KG1 (cell line): ENCODE data around the gene OPCML.
A peak's percentile ranks its signal among the peaks of the same experiment; 100 is the strongest.

ENCODE experiments used
- DNase-seq: peaks from one replicate; lab custom pipeline; 2025; lab: John Stamatoyannopoulos, UW

OPCML gene

DNA sequence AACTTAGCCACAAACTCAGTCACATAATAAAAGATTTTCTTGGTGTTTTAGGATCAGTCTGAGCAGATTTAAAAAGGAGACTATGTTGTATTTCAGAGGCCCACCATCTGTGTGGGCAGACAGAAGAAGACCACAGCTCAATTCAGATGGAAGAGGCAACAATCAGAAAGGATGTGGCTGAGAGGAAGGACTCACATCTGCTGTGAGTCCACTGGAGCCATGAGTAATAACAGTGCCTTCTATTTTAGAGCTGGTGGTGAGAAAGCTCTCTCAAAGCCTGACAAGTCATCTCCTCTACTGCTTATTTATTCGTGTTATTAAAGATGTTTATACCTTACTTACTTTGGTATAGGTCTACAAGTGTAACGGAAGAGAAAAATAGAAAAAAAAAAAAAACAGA is 357.2 kb downstream of the OPCML start:
- DNase-seq: no peak

DNA sequence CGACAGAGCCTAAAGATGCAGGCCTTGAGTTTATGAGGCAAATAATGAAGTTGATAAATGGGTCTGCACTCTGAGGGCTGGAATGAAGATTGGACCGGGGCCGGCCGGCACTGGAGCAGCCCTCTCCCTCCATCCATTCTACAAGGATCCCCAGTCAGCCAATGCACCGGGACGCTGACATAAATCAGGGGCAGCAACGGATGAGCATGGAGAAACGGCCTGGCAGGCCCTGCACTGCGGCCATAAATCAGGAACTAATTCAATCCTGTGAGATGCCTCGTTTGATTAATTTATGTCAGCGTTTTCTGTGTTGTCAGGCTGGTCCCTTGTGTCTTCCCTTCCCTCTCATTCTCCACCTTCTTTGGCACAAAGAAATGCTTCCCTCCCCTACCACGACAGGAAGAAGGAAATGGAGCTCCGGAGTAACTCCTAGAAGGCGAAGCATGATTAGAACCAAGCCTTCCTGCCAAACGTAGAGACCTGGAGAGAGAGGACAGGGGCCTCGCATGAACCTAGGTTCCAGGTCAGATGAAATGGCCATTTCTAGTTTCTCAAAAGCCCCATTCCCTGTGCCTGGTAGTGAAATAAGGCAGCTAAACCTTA is 358.4 kb downstream of the OPCML start:
- no peak for DNase-seq

DNA sequence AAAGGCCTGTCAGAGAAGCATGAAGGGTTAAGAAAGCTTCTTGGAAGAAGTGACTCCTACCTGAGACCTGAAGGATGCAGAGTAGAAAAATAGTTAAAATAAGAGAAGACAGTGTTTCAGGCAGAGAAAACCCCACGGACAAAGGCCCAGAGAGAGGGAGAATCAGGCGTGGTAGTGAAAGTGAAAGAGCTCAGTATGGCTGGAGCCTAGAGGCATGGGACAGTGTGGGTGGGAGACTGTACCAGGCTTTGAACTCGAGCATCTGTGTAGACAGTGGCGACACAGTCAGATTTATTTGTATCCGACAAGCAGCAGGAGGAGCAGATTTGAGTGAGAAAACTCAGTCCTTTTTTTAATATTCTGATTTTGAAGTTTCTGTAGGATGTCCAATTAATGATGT is 360.0 kb downstream of the OPCML start:
- DNase-seq: no peak

DNA sequence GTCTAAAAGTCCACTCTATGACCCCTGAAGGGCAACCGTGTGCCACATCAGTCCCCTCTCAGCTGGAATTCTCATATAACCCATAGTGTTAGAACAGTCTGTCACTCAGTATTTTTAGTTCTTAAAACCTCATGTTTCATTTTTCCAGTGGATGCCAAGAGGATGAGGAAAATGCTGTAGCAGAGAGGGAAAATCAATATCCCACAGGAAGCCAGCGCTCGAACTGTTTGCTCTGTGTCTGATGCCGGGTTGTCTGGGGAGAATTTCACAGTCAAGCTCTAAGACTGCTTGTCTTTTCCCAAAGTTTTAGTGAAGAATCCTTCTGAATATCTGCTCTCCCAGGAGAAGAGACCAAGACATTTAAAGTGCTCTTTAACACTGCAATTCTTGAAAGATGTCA is 360.9 kb downstream of the OPCML start:
- no peak for DNase-seq

DNA sequence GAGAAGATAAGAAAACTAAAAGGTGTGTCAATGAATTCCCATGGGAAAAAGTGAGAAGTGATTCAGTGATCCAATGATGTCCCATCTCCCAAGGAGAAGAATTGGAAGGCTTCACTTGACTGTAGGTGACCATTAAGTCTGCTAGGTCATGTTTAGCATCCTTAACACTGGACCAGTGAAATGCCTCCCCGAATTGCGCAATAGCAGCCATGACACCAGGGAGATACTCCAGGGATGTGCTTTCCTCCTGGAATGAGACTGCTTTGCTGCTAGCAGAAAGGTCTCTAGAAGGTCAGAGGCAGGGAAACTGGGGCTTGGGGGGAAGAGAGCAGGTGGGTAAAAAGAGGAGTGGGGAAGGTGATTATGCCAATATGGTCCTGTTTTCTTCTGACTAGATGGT is 364.3 kb downstream of the OPCML start:
- no peak for DNase-seq

DNA sequence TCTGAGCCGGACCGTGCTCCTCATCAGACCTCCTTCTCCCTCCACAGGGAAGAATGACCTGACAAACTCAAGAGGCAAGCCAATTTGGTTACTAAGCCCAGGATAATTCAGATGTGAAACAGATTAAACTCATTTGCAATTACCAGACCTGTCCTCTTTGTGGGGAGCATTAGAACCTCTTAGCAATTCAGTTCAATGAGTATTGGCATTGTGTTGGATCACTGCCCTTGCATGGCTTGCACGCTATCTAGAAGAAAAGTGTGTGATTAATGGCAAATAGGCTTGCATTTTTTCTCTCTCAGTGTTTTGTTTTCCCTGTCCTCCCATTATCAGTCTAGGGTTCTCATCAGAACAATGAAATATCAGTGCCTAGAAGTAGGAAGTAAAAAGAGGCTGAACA is 365.6 kb downstream of the OPCML start:
- no peak for DNase-seq

DNA sequence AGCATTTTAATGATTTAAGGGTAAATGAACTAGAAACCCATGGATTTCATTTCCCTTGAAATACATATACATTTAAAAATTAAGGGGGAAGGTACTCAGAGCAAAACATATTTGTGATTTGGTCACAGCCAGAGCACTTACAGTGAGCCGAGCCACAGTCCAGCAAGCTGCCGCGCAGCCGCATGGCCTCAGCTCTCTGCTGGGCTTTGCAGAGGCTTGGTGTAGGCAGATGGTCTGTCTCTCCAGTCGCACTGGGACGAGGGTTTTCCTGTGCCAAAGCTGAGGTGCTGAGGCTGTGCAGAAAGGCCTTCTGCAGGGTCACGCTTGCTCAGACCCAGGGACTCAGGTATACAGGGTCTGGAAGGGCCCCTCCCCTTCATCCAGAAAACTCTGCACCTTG is 367.3 kb downstream of the OPCML start:
- DNase-seq: no peak

DNA sequence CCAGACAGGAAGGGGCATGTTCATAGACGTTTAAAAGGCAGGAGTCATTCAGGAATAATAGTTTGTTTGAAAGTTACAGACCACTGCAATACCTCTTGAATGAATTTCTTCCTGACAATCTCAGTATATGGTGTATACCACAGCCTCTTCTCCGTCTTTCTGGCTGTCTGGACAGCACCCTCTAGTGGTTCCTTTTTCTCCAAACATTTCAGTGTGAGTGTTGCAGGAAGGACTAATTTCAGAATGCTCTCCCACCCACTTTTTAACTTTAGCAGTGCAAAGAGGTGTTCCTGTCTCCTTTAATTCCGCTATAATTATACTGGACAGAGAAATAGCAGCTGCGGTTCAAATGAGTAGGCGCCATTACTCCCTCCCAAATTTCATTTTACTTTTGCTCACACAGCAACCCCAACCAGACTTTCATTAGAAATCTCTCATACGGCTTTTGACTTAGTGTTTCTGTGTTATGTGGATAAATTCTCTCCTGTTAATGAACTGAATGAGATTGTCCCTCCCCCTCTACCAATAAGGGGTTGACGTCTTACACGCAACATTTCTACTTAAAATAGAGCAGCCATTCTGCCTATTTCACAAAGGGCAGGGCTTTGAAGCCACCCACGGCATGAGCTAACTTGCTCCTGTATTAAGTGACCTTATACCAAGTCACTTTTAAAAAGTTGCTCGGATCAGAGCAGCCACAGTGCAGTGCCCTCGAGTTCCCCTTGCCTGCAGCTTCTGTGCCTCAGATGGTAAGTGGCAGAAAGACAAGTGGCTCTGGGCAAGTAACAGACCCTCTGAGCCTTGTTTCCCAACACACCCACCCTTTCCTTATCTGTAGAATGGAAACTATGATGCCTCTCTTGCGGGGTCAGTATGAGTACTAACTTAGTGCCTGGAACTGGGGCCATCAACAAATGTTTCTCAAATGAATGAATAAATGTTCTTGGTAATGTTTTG is 368.6 kb downstream of the OPCML start:
- DNase-seq: peak; percentile 48

DNA sequence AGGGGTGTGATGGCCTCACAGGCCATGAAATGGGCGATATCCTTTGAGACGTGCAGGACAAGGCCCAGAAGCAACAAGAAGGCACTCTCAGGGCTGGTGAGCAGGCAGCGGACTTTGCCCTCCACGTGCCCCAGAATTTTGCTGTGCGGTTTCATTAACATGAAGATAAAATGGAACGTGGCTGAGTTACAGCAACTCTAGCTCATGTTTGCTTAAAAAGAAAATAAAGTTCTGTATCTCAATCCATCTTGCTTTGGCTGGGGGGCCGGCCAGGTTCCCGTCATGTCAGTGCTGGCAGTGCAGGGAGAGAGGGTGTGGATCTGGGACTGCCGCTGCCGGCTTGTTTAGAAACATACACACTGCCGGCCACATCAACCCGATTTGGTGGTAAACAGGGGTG is 370.1 kb downstream of the OPCML start:
- DNase-seq: no peak

DNA sequence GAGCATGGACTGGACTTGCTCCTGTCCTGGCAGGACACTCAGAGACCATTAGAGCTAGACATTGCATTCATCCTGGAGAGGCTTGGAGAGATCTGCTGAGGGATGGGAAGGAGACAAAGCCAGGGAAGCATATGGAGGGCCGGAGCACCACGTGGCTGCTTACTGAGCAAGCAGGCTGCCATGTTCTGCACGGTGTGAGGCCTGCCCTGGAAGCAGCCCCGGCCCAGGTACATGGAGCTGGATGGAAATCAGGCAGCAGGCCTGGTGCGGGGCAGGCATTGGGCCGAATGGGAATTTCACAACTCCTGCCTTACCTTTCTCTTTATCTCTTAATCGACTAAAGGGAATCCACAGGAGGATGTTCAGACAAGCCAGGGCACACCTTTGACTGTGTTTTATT is 371.5 kb downstream of the OPCML start:
- DNase-seq: no peak

DNA sequence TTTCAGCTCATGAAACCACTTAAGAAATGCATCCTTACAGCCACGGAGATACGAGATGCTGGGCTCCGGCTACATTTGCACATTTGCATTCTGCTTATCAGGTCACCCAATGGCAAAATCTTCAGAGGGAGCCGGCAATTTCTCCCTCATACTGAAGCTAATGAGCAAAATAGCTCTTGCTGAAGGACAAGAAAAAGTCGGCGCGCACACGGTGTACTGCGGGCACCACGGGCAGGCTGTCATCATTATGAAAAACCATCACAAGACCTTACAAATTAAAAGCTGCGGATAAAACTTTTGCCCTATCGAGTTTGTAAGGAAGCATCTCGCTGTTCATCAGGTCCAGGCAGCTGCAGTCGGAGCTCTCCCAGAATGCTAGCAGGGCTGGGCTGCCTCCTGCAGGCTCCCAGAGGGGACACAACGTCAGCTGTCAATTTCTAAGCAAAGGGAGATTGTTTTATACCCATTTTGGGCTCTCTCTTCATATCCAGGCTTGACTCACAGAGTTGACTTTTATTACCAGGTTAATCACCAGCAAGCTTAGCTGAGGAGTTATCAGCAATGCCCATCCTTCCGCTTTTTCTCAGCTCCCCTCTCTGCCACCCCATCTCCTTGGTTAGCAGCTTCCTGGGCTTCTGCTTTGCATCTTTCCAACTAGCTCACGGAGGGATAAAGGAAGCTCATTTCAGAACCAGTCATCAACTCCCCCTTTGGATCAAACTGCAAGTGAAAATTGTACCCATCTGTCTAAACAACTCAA is 375.1 kb downstream of the OPCML start:
- no peak for DNase-seq

DNA sequence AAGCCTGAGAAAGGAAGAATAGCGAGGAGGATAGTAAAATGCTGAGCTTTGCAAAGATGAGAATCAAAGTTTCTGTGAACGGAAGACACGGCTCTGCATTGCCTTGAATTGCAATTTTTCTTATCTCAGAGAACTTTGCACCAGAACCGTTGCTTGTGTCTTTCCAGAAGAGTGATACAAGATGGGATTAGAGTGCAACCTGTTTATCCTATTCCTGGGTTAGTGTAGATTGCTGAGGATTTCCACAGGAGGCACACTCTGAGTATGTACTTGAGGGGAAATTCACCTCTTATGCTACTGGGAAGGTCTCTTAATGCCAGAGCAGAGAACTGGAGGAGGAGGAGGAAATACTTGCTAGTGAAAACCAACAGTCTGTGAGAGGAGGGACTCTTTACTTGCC is 377.5 kb downstream of the OPCML start:
- no peak for DNase-seq

DNA sequence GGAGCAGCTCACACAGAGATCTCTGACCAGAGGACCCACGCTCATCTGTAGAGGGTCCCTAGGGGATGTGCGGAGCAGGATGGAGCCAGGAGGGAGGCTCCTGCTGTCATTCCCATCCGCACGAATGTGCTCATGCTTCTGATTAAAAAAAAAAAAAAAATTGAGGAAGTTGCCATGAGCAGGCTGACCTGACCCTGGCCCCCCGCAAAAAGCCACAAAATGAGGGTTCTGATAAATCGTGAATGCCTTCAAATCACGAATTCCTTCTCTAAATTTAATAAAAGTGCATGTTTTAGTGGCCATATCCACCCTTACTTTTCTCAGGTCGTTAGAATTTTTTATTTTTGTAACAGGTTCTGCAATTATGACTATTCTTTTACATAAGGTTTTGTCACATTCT is 378.2 kb downstream of the OPCML start:
- no peak for DNase-seq

DNA sequence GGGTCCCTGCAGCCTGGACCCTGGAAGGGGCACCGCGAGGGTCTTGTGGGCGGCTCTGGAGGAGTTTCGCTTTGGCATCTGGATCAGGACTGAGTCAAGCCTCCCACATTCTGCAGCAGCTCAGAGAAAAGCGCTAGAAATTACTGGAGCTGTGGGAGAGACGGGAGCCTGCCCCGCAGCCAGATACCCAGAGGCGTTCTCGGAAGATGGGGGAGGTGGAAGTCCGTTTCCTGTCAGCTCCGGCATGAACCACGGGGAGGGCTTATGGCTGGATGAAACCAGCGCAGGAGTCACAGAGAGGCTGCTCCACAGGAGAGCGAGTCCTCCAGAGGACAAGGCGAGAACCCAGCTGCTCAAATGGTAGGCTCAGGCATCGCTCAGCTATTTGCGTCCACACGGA is 379.3 kb downstream of the OPCML start:
- no peak for DNase-seq

DNA sequence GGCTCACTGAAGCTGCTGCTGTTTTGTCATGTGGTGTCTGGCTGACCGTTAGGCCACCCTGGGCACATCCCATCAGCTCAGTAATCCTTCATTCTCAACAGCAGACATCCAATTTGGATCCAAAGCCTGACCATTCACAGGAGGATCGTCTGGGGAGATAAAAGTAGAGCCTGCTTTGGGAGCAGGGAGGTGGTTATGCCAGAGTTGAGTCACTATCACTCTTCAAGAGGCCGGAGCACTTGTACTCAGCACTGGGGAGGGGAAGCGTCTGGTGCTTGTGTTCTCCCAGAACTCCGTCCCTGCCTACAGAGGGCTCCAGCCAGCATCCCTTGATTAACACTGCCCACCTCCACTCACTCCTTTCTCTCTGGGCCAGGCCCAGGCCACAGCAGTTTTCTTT is 382.6 kb downstream of the OPCML start:
- DNase-seq: no peak

DNA sequence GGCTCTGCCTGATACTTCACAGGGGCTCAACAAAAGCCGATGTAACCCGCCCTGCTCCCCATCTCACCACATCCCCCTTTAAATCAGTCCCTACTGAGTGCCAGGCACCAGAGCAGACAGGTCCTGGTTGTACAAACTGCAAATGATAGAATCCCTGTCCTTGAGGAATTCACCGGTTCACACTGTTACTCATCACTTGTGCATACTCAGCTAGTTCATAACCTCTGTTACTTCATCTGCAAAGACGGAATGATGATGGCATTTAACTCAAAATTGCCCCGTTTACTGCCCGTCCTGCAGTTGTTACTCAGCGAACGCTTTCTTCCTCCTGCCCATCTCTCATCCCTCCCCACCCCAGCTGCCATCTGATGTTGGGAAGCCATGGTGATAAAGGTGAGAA is 384.7 kb downstream of the OPCML start:
- no peak for DNase-seq

DNA sequence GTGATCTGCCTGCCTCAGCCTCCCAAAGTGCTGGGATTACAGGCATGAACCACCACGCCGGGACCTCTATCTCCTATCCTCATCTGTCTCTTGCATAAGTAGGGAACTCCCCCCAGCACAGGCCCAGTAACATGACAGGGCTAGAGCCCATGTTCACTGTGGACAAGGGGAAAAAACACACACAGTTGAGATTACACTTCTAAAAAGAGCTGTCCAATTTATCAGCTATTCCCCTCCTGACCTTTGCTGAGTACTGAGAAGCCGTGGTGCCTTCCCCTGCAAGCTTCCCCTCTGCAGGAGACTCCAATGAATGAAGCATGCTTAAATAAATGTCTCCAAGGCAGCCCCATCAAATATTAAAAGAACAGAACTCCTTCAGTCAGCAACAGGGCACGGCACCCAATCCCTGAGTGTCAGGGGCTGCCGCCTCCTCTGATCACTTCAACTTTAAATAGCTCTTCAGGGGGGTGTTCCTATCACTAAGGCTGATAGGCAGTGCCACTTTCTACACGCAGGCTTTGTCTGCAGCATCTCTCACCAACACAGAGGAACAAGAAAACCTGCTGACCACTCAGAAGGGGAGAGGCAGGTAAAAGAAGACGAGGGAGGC is 385.5 kb downstream of the OPCML start:
- no peak for DNase-seq

DNA sequence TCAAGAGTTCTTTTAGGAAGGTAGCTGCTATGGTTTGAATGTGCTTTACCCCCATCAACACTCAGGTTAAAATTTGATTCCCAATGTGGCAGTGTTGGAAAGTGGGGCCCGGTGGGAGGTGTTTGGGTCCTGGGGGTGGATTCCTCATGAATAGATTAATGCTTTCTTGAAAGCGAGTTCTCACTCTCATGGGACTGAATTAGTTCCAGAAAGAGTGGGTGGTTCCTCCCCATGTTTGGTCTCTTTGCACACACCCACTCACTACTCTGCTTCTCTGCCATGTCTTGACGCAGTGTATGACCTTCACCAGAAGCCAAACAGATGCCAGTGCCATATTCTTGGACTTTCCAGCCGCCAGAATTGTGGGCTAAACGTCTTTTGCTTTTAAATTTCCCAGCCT is 394.4 kb downstream of the OPCML start:
- no peak for DNase-seq

DNA sequence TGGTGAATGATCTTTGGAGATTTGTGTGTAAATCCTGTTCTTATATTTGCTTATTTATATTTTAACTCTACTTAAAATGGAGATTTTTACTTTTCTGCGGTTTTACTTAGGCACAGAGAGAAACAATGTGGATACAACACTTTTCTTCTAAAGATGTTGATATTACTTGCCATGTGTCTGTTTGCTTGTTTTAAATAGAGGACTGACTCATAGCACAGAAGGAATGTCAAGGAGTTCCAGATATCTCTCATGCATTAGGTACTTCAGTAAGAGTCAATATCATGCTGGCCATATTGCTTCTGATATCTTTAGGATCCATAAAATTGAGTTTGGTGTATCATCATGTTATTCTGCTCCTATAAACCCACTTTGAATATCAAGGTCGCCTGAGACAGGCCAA is 395.0 kb downstream of the OPCML start:
- no peak for DNase-seq

DNA sequence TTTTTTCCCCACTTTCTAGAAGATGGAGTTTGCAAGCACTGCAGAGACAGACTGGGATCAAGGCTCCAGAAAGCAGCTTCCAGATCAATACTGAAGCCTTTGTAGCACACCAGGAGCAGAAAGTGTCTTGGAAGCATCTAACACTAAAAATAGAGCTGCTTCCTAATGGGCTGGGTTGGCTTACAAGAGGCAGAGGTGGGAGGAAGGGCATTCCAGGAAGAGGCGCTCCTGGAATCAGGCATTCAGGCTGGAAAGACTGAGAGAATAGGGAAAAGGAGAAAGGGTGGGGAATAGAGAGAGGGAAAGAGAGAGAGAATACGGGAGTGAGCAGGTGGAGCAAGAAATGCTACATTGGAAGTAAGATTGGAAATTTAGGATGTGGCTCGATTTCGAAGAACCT is 395.9 kb downstream of the OPCML start:
- DNase-seq: no peak

DNA sequence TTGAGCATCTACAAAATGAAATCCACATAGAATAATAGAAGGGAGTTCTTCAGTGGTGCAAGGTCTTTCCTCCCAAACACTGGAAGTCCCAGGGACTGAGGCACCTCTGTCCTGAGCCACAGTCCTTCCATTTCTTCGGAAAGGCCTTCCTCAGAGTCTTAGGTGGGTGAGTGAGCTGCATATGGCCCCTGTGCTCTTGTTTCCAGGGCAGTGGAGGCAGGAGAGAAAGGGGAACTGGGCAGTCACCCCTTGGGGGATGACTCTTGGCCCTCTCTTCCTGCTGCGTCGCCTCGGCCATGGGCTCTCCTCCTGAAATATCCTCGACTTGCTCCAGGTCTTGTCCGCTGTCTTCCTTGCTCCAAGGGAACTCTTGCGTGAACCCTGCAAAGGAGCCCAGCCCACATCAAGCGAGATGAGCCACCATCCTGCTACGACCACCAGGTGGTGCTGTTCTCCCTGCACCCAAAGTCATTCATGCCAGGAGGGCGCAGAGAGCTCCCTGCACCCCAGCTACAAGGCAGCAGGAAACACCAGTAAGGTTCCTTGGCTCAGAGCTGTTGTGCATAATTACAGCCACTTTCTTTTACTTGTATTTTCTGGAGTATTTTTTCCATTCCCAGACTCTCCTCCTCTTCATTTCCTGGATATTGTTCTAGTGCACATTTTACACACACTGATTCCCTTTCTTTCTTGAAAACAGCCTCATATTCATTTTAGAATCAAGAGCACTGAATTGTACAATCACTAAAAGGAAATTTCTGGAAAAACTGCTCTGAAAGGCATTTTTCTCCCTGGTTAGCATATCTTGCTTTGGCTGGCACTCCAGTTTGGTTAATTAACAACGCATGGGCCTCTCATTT is 397.8 kb downstream of the OPCML start:
- peak; percentile 49 for DNase-seq

DNA sequence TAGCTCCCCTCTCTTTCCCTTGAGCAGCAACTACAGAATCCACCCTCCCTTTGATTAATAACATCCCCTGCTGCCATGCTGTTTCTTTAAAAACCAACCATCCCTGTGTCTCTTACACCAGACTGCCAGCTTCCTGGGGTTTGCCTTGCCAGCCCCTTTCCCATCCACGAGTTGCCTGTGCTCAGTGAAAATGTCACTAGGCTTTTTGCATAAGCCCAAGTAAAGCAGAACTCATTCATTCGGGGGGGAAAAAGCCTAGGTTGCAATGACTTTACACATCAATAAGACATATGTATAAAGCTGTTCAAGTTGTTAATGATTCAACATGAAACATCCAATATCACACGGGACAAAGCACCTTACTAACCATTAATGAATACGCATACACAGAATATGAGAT is 398.7 kb downstream of the OPCML start:
- no peak for DNase-seq
